Lower leg skin (tissue), 3 donors: Measurements from ENCODE around the gene TRMT2A.

ENCODE experiments used
- POLR2A ChIP-seq, 2 donors: fragments of 450-650 bp; IDR thresholded peaks; one replicate each; pipeline ENCODE4 v1.6.1; 2016 to 2017; ENCODE audit warnings: antibody characterized with exemption in 2 of 2, mild to moderate bottlenecking in 1 of 2, moderate library complexity in 1 of 2
- TF ChIP-seq, protein P1 (sequence below), 3 donors: fragments of 450-650 bp; IDR thresholded peaks; one replicate each; pipeline ENCODE4 v1.5.1; 2016; ENCODE audit warnings: antibody characterized with exemption in 3 of 3, mild to moderate bottlenecking in 3 of 3, moderate library complexity in 2 of 3

DNA sequence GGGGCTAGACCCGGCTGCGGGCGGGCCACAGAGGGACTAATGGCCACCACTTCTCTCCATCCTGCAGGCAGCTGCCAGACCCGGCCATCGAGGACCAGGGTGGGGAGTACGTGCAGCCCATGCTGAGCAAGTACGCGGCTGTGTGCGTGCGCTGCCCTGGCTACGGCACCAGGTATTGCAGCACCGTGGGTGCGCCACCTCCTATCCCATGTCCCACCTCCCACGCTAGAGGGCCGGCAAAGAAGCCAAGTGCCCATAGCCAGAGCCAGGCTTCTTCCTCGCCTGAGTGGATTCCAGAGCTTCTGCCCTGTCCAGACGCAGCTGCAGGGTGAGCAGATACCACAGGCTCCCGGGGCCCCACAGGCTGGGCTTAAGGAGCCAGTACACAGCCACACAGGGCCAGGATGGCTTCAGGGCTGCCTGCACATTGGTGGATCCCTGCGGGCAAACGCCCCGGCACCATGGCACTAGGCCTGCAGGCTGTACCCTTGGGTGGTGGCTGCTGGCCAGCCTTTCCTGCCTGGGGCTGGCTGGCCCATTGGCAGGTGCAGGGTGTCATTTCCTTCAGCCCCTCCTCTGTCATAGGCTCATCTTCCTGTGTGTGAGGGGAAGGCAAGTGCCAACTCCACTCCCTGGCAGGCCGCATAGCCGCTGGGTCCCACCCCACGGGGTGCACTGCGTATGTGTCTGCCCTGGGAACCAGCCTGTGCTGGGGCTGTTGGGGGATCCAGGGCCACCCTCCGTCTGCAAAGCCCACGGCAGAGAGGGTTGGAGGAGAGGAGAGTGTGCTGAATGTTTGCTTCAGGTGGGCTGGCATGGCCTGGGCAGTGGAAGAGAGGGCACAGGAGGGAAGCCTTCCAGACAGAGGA lies 53.5 kb downstream of the TRMT2A start:
- no peak for TF ChIP-seq POLR2A (IDR thresholded peaks at IDR 0.05)
- TF ChIP-seq, protein P1, sequence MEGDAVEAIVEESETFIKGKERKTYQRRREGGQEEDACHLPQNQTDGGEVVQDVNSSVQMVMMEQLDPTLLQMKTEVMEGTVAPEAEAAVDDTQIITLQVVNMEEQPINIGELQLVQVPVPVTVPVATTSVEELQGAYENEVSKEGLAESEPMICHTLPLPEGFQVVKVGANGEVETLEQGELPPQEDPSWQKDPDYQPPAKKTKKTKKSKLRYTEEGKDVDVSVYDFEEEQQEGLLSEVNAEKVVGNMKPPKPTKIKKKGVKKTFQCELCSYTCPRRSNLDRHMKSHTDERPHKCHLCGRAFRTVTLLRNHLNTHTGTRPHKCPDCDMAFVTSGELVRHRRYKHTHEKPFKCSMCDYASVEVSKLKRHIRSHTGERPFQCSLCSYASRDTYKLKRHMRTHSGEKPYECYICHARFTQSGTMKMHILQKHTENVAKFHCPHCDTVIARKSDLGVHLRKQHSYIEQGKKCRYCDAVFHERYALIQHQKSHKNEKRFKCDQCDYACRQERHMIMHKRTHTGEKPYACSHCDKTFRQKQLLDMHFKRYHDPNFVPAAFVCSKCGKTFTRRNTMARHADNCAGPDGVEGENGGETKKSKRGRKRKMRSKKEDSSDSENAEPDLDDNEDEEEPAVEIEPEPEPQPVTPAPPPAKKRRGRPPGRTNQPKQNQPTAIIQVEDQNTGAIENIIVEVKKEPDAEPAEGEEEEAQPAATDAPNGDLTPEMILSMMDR (IDR thresholded peaks at IDR 0.05) = no peak
